SK-N-SH treated with all-trans-retinoic acid at 6 μM for 48 hours (cell line): Measurements from ENCODE around the gene TIGD6.

Source experiments
- ATAC-seq: fragments of 200-7000 bp; cut with Tn5 transposase; 3 replicates; pipeline ENCODE4 v1.9.1; 2020; ENCODE audit warnings: mild to moderate bottlenecking, moderate library complexity
- CREB5 ChIP-seq: fragments of 250-450 bp; sonication (Bioruptor Pico); IDR thresholded peaks from 2 replicates; pipeline ENCODE4 v1.5.1; 2020; ENCODE audit warnings: low read depth, mild to moderate bottlenecking, moderate library complexity
- ESRRG ChIP-seq: fragments of 250-450 bp; sonication (Bioruptor Pico); IDR thresholded peaks from 2 replicates; pipeline ENCODE4 v1.6.1; 2021; ENCODE audit warnings: mild to moderate bottlenecking
- GLIS3 ChIP-seq: fragments of 250-450 bp; sonication (Bioruptor Pico); IDR thresholded peaks from 2 replicates; pipeline ENCODE4 v1.5.0; 2020; ENCODE audit warnings: mild to moderate bottlenecking, moderate library complexity
- ISL1 ChIP-seq: fragments of 250-450 bp; sonication (Bioruptor Pico); IDR thresholded peaks from 2 replicates; pipeline ENCODE4 v2.1.2; 2022; ENCODE audit warnings: mild to moderate bottlenecking, moderate library complexity
- OSR1 ChIP-seq: fragments of 250-450 bp; sonication (Bioruptor Pico); IDR thresholded peaks from 2 replicates; pipeline ENCODE4 v1.8.0; 2022; ENCODE audit warnings: moderate library complexity, mild to moderate bottlenecking, inconsistent platforms
- PPARA ChIP-seq: fragments of 250-450 bp; sonication (Bioruptor Pico); IDR thresholded peaks from 2 replicates; pipeline ENCODE4 v1.5.0; 2020; ENCODE audit warnings: mild to moderate bottlenecking, borderline replicate concordance
- RARB ChIP-seq: fragments of 250-450 bp; sonication (Bioruptor Pico); IDR thresholded peaks from 2 replicates; pipeline ENCODE4 v1.8.0; 2021; ENCODE audit warnings: mild to moderate bottlenecking, moderate library complexity
- SNAI2 ChIP-seq: fragments of 250-450 bp; sonication (Bioruptor Pico); IDR thresholded peaks from 2 replicates; pipeline ENCODE4 v1.5.0; 2020; ENCODE audit warnings: mild to moderate bottlenecking, moderate library complexity
- TCF4 ChIP-seq: fragments of 250-450 bp; sonication (Bioruptor Pico); IDR thresholded peaks from 2 replicates; pipeline ENCODE4 v1.8.0; 2021; ENCODE audit warnings: mild to moderate bottlenecking, moderate library complexity, borderline replicate concordance
- TSHZ2 ChIP-seq: fragments of 250-450 bp; sonication (Bioruptor Pico); IDR thresholded peaks from 2 replicates; pipeline ENCODE4 v1.5.0; 2020; ENCODE audit warnings: mild to moderate bottlenecking, moderate library complexity
- ZC3H10 ChIP-seq: fragments of 250-450 bp; sonication (Bioruptor Pico); IDR thresholded peaks from 2 replicates; pipeline ENCODE4 v1.5.1; 2021; ENCODE audit warnings: mild to moderate bottlenecking, moderate library complexity
- ZFP3 ChIP-seq: fragments of 250-450 bp; sonication (Bioruptor Pico); IDR thresholded peaks from 2 replicates; pipeline ENCODE4 v1.5.0; 2020; ENCODE audit warnings: mild to moderate bottlenecking, moderate library complexity
- ZFP30 ChIP-seq: fragments of 450-650 bp; formaldehyde crosslinking; IDR thresholded peaks from 2 replicates; pipeline ENCODE4 v1.5.0; 2022; ENCODE audit warnings: mild to moderate bottlenecking, moderate library complexity
- ZNF565 ChIP-seq: fragments of 450-650 bp; formaldehyde crosslinking; conservative IDR thresholded peaks from 2 replicates; pipeline ENCODE4 v1.5.0; 2020; ENCODE audit warnings: low read depth, mild to moderate bottlenecking, moderate library complexity
- ZNF70 ChIP-seq: fragments of 450-650 bp; formaldehyde crosslinking; IDR thresholded peaks from 2 replicates; pipeline ENCODE4 v1.5.0; 2020; ENCODE audit warnings: mild to moderate bottlenecking, moderate library complexity
- ZNF8 ChIP-seq: fragments of 450-650 bp; formaldehyde crosslinking; IDR thresholded peaks from 2 replicates; pipeline ENCODE4 v1.5.0; 2020; ENCODE audit warnings: mild to moderate bottlenecking, moderate library complexity
- TF ChIP-seq, protein P1 (sequence below): fragments of 250-450 bp; sonication (Bioruptor Pico); IDR thresholded peaks from 2 replicates; pipeline ENCODE4 v1.8.0; 2020; ENCODE audit warnings: mild to moderate bottlenecking, moderate library complexity, borderline replicate concordance
- TF ChIP-seq, protein P2 (sequence below): fragments of 250-450 bp; sonication (Bioruptor Pico); IDR thresholded peaks from 2 replicates; pipeline ENCODE4 v1.5.1; 2021; ENCODE audit warnings: mild to moderate bottlenecking, moderate library complexity
- TF ChIP-seq, protein P3 (sequence below): fragments of 250-450 bp; sonication (Bioruptor Pico); IDR thresholded peaks from 2 replicates; pipeline ENCODE4 v1.8.0; 2021; ENCODE audit warnings: low read depth, mild to moderate bottlenecking, moderate library complexity, borderline replicate concordance

The TIGD6 gene

GRCh38 chr5:150017226-150018005 lies 17.0 kb upstream of the TIGD6 start (continued):
- TF ChIP-seq, protein P1, sequence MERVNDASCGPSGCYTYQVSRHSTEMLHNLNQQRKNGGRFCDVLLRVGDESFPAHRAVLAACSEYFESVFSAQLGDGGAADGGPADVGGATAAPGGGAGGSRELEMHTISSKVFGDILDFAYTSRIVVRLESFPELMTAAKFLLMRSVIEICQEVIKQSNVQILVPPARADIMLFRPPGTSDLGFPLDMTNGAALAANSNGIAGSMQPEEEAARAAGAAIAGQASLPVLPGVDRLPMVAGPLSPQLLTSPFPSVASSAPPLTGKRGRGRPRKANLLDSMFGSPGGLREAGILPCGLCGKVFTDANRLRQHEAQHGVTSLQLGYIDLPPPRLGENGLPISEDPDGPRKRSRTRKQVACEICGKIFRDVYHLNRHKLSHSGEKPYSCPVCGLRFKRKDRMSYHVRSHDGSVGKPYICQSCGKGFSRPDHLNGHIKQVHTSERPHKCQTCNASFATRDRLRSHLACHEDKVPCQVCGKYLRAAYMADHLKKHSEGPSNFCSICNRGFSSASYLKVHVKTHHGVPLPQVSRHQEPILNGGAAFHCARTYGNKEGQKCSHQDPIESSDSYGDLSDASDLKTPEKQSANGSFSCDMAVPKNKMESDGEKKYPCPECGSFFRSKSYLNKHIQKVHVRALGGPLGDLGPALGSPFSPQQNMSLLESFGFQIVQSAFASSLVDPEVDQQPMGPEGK (CRISPR knock-in tag): no peak

- no peak for TF ChIP-seq TSHZ2 (CRISPR knock-in tag)
- no peak for TF ChIP-seq ZFP30 (CRISPR knock-in tag)
- TF ChIP-seq ISL1 (CRISPR knock-in tag): no peak
- no peak for TF ChIP-seq RARB (CRISPR knock-in tag)
- TF ChIP-seq ZNF565 (CRISPR knock-in tag): no peak
- no peak for TF ChIP-seq ZC3H10 (CRISPR knock-in tag)
- TF ChIP-seq, protein P2, sequence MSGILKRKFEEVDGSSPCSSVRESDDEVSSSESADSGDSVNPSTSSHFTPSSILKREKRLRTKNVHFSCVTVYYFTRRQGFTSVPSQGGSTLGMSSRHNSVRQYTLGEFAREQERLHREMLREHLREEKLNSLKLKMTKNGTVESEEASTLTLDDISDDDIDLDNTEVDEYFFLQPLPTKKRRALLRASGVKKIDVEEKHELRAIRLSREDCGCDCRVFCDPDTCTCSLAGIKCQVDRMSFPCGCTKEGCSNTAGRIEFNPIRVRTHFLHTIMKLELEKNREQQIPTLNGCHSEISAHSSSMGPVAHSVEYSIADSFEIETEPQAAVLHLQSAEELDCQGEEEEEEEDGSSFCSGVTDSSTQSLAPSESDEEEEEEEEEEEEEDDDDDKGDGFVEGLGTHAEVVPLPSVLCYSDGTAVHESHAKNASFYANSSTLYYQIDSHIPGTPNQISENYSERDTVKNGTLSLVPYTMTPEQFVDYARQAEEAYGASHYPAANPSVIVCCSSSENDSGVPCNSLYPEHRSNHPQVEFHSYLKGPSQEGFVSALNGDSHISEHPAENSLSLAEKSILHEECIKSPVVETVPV (CRISPR knock-in tag): no peak
- no peak for ATAC-seq
Observed at GRCh38 chr5:150016537-150016936, 16.1 kb upstream of the TIGD6 start.

DNA sequence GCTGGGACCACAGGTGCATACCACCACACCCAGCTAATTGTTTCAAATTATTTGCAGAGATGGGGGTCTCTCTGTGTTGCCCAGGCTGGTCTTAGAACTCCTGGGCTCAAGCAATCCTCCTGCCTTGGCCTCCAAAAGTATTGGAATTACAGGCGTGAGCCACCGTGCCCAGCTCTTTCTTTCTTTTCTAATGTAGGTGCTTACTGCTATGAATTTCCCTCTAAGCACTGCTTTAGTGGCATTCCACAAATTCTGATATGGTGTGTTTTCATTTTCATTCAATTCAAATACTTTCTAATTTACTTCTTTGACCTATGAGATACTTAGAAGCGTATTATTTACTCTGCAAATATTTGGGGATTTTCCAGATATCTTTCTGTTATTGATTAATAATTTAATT lies 15.0 kb upstream of the TIGD6 start:
- ATAC-seq: no peak
- TF ChIP-seq GLIS3: no peak
- TF ChIP-seq ZFP3: no peak
- TF ChIP-seq OSR1: no peak
- TF ChIP-seq ZFP30 (CRISPR knock-in tag): no peak
- TF ChIP-seq TCF4: no peak
- TF ChIP-seq, protein P2 (CRISPR knock-in tag): no peak
- TF ChIP-seq RARB (CRISPR knock-in tag): no peak
- TF ChIP-seq PPARA: no peak
- TF ChIP-seq ZNF565 (CRISPR knock-in tag): no peak
- no peak for TF ChIP-seq ESRRG
- TF ChIP-seq ZNF70 (CRISPR knock-in tag): no peak
- TF ChIP-seq, protein P3, sequence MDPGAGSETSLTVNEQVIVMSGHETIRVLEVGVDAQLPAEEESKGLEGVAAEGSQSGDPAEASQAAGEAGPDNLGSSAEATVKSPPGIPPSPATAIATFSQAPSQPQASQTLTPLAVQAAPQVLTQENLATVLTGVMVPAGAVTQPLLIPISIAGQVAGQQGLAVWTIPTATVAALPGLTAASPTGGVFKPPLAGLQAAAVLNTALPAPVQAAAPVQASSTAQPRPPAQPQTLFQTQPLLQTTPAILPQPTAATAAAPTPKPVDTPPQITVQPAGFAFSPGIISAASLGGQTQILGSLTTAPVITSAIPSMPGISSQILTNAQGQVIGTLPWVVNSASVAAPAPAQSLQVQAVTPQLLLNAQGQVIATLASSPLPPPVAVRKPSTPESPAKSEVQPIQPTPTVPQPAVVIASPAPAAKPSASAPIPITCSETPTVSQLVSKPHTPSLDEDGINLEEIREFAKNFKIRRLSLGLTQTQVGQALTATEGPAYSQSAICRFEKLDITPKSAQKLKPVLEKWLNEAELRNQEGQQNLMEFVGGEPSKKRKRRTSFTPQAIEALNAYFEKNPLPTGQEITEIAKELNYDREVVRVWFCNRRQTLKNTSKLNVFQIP: no peak

DNA sequence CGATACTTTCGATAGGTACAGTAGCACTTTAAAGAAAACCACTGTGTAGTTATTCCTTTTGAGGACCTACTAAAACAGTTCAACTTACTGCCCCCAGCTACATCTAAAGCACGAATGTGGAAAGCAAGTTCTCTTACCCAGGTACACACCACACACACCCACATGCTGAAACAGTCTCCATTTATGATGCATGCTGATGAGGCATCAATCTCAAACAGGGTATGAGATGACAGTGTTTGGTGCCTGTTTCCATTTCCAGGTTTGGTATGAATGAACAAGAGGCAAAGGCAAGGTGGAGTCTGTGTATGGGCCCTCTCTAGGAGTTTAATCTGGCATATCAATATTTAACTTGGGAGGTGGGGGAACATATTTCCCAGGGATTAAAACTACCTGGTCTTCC lies 14.0 kb upstream of the TIGD6 start:
- ATAC-seq: no peak
- TF ChIP-seq RARB (CRISPR knock-in tag): no peak
- no peak for TF ChIP-seq ZNF8
- no peak for TF ChIP-seq SNAI2 (CRISPR knock-in tag)
- no peak for TF ChIP-seq CREB5 (CRISPR knock-in tag)
- no peak for TF ChIP-seq ESRRG
- no peak for TF ChIP-seq ZNF565 (CRISPR knock-in tag)
- TF ChIP-seq ZFP3: no peak
- no peak for TF ChIP-seq ZC3H10 (CRISPR knock-in tag)
